Mucosa of descending colon (tissue), 3 donors: ENCODE measurements around the gene TLK1. TPM values are rescaled to one million over a fixed set of nuclear protein-coding genes. Genes with fewer than 3 reads are reported as not detected.

Source experiments
- ATAC-seq: fragments of 200-7000 bp; cut with Tn5 transposase; one replicate; pipeline ENCODE4 v1.9.1; 2020; ENCODE audit warnings: mild to moderate bottlenecking, moderate library complexity
- DNase-seq, 3 donors: peaks; one replicate each; pipeline ENCODE4 v3.0.0-alpha.2; 2020
- H3K36me3 ChIP-seq: fragments of 200-600 bp; one replicate; pipeline ENCODE4 v1.8.0; 2021; ENCODE audit warnings: low read depth, mild to moderate bottlenecking
- H3K4me1 ChIP-seq: fragments of 200-600 bp; one replicate; pipeline ENCODE4 v1.8.0; 2021; ENCODE audit warnings: low read depth, mild to moderate bottlenecking
- H3K4me3 ChIP-seq: fragments of 200-600 bp; one replicate; pipeline ENCODE4 v1.8.0; 2021; ENCODE audit warnings: mild to moderate bottlenecking
- H3K9me3 ChIP-seq: fragments of 200-600 bp; one replicate; pipeline ENCODE4 v1.8.0; 2021; ENCODE audit warnings: mild to moderate bottlenecking
- CTCF ChIP-seq: fragments of 200-600 bp; IDR thresholded peaks from one replicate; pipeline ENCODE4 v1.8.0; 2022; ENCODE audit warnings: antibody characterized with exemption, mild to moderate bottlenecking
- intact Hi-C, 2 donors: fragments of 100-400 bp; cut with DNase I in 1 of 2; cut with micrococcal nuclease in 1 of 2; formaldehyde crosslinking; loops; one replicate each; pipeline versions ENCODE4 v1.11.0 to v1.11.1; 2022; cut with DNase I, micrococcal nuclease
- total RNA-seq, 3 donors: library from RNA; stranded (reverse); fragmentation: NEBNext Ultra II Directional in 2 of 3; extraction: Animal tissue kit (Norgen Biotek cat#: 25700) in 2 of 3; gene quantifications; one replicate each; pipeline versions ENCODE4 v1.2.1 to v1.2.4, GENCODE V29; 2021 to 2023
- donor health status: DM: no; HTN: no; CAD: no; lungs with moderate emphysema.
- donor health status: DM: no; HTN: no; CAD: no.
- donor health status: DM: no; HTN: yes; CAD: no.

The TLK1 gene
- total RNA-seq, 3 donors from 2014 or later, result 91.6 to 112 (median 109) TPM

DNA sequence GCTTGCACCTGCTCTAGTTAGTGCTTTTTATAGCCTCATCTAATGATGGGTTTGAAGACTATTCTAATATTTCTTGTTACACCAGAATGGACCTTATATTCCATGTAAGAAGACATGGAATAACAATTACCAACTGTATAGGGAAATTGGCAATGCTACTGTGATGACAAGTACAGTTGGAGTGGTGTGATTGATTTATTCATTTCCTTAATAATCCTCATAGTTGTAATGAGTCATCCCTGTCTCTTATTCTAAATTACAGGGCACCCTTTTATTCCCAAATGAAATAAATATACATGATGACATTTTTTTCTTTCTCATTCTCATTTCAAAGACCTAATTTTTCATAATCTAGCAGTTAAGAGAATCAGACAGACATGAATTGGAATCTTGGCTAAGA lies 18.3 kb upstream of the TLK1 start:
- TF ChIP-seq CTCF, result no peak
- DNase-seq (no peak), ATAC-seq (no peak)
- no peaks in the 10 kb centered on the region for H3K4me1 ChIP-seq
- H3K9me3 ChIP-seq, result no peaks in the 10 kb centered on the region
- no peak overlapping the region for H3K4me3 ChIP-seq
- no peaks in the 10 kb centered on the region for H3K36me3 ChIP-seq
- intact Hi-C loops, result no loop called here

GRCh38 chr2:171176516-171176915 lies 15.8 kb upstream of the TLK1 start:
- no peak for DNase-seq
- H3K9me3 ChIP-seq, result no peaks in the 10 kb centered on the region
- H3K36me3 ChIP-seq, result no peaks in the 10 kb centered on the region
- ATAC-seq, result no peak
- no peak overlapping the region for H3K4me3 ChIP-seq
- no peaks in the 10 kb centered on the region for H3K4me1 ChIP-seq
- TF ChIP-seq CTCF, result no peak
- intact Hi-C loops, result no loop called here

DNA sequence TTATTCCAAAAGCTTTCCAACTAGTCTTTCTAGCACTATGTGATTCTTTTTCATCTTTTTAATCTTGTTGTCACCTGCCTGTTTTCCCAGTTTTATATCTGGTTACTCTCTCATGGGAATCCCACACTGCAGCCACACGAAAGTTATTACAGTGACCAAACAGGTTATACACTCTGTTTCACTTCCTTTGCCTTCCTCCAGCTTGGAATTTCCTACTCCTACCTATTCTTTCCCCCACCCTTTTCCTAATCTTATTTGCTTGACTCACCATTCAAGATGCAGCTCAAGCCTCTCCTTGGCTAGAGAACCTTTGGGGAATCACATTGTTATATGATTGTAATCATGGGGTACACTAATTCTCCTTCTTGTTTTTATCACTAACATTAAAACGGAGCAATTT lies 13.4 kb upstream of the TLK1 start:
- intact Hi-C loops, result no loop called here
- ATAC-seq (no peak), DNase-seq (no peak)
- Histone ChIP-seq H3K4me1 (no peaks in the 10 kb centered on the region), H3K36me3 (no peaks in the 10 kb centered on the region), H3K9me3 (no peaks in the 10 kb centered on the region), H3K4me3 (no peak overlapping the region)
- TF ChIP-seq CTCF, result no peak

DNA sequence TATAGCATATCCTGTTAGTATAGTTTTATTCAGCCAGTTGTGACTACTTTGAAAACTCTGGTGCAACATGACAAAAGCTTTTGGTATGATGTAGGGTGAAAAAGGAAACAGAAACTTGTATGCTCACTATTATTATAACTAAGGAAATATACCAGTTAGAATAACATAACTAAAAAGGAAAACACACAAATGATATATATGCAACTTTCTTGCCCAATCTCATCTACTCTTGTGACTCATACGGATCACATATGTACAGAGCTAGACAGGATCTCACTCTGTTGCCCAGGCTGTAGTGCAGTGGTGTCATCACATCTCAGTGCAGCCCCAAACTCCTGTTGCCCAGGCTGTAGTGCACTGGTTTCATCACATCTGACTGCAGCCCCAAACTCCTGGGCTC lies 12.4 kb upstream of the TLK1 start:
- no peak for TF ChIP-seq CTCF
- Histone ChIP-seq H3K36me3 (no peaks in the 10 kb centered on the region), H3K4me3 (no peak overlapping the region), H3K4me1 (no peaks in the 10 kb centered on the region), H3K9me3 (no peaks in the 10 kb centered on the region)
- ATAC-seq (peak; percentile 26), DNase-seq (no peak)
- intact Hi-C loops, result no loop called here

DNA sequence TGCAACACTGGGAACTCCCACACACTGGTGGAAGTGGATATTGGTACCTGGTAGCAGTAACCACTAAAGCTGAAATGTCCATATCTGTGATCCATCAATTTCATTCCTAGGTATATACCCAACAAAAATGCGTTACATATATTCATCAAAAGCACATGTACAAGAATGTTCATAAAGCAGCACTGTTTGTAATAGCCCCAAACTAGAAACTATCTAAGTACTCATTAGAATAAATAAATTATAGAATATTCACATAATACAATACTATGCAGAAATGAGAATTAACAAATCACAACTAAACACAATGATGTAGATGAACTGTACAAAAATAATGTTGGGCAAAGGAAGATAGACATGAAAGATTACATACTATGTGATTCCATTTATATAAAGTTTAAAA lies 11.1 kb upstream of the TLK1 start:
- Histone ChIP-seq H3K4me1 (no peaks in the 10 kb centered on the region), H3K4me3 (no peak overlapping the region), H3K9me3 (no peaks in the 10 kb centered on the region), H3K36me3 (no peaks in the 10 kb centered on the region)
- DNase-seq, result no peak
- intact Hi-C loops, result no loop called here
- no peak for TF ChIP-seq CTCF
- no peak for ATAC-seq

GRCh38 chr2:171169839-171170238 lies 9.1 kb upstream of the TLK1 start:
- H3K4me3 ChIP-seq, result no peak overlapping the region
- H3K4me1 ChIP-seq, result no peaks in the 10 kb centered on the region
- ATAC-seq (no peak), DNase-seq (no peak)
- no peaks in the 10 kb centered on the region for H3K9me3 ChIP-seq
- no peak for TF ChIP-seq CTCF
- no peaks in the 10 kb centered on the region for H3K36me3 ChIP-seq
- intact Hi-C loops, result loop anchor here in 1 of 2 donors (10.0 kb wide), 1 partner anchor 265 kb away; the partner anchor contains the start of genes DCAF17 and METTL8
